ENCODE measurements around the gene CCND2.

DNA sequence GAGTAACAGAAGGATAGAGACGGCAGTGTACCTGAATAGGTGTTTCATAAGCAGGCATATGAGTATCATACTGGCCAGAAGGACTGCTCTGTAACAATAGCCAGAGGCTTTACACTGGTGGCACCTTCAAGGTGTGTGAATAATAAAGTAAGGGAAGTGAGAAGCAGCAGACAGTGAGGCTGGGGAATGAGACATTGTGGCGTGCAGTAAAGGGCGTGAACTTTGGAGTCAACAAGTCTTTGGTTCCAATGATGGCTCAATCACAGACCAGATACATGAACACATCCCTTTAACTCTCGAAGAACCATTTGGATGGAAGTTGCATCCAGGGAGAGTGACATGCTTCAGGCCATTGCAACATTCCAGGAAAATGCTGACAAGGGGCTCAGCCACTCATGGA is 32.0 kb upstream of the CCND2 start:
- TF ChIP-seq NR3C1 (CRISPR knock-in tag; IDR thresholded peaks at IDR 0.05) (no peak), SPI1 (IDR thresholded peaks at IDR 0.05; ENCODE audit: borderline replicate concordance, low read depth, low read length) (no peak), CBX2 (IDR thresholded peaks at IDR 0.05; ENCODE audit: insufficient read depth, low read length, poor library complexity, severe bottlenecking) (no peak)

Measured in K562 (cell line).